Peyer's patch (tissue), 4 donors: ENCODE results near the gene AHCYL2. TPM values are rescaled to one million over a fixed set of nuclear protein-coding genes. Genes with fewer than 3 reads are reported as not detected.

ENCODE experiments used
- DNase-seq, 3 donors: peaks; one replicate each; pipeline ENCODE4 v3.0.0-alpha.2; 2017 to 2019
- H3K27ac ChIP-seq, 4 donors: fragments of 200-600 bp; sonication (generic); one replicate each; pipeline ENCODE4 v1.5.1; 2016 to 2019
- H3K27me3 ChIP-seq, 2 donors: fragments of 200-600 bp; sonication (generic); one replicate each; pipeline ENCODE4 v1.5.1; 2019
- H3K36me3 ChIP-seq, 3 donors: fragments of 200-600 bp; sonication (generic); one replicate each; pipeline ENCODE4 v1.5.1; 2016 to 2019
- H3K4me1 ChIP-seq, 4 donors: fragments of 200-600 bp; sonication (generic); one replicate each; pipeline ENCODE4 v1.5.1; 2016 to 2019
- H3K4me3 ChIP-seq, 4 donors: fragments of 200-600 bp; sonication (generic); 1 replicate in 3 of 4; 2 replicates in 1 of 4; pipeline ENCODE4 v1.5.1; 2016 to 2019; ENCODE audit warnings: mild to moderate bottlenecking in 1 of 4
- H3K9me3 ChIP-seq, 4 donors: fragments of 200-600 bp; sonication (generic); one replicate each; pipeline ENCODE4 v1.5.1; 2016 to 2019; ENCODE audit warnings: mild to moderate bottlenecking in 1 of 4
- POLR2A ChIP-seq, 2 donors: fragments of 450-650 bp; IDR thresholded peaks; one replicate each; pipeline ENCODE4 v1.5.1; 2017; ENCODE audit warnings: antibody characterized with exemption in 2 of 2, mild to moderate bottlenecking in 2 of 2, moderate library complexity in 2 of 2
- total RNA-seq, 4 donors: library from RNA; depleted of rRNA; stranded (reverse); fragments of >200 nt; gene quantifications; one replicate each; pipeline ENCODE4 v1.1.0, GENCODE V29; 2016
- TF ChIP-seq, protein P1 (sequence below), 6 experiments: fragments of 450-650 bp in 4 of 6; fragments of 200-600 bp in 2 of 6; sonication (generic) in 1 of 6; IDR thresholded peaks; one replicate each; pipeline ENCODE4 v1.5.1; 2017 to 2019; ENCODE audit warnings: antibody characterized with exemption in 6 of 6, mild to moderate bottlenecking in 3 of 6, moderate library complexity in 1 of 6

AHCYL2 gene
- total RNA-seq, 4 donors from 2014 or later, result 37.1 to 186 (median 60.0) TPM

DNA sequence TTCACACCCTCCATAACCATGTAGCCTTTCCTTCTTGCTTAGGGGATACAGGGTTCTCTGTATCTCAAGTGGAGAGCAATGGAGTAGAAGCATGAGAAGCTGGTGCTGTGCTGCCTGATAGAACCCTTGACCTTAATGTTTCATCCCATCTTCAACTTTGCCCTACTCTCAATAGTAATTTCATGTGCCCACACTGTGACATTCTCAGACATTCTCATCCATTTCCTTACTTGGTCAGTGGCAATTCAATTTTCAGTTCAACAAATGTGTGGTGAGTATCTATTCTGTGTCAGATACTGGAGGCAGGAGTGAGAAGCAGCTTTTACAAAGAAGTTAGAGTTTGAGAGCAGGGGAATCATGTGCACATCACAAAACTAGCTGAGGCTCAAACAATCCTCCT, 225.5 kb downstream of the AHCYL2 start:
- Histone ChIP-seq H3K9me3 (no peaks in the 10 kb centered on the region), H3K27me3 (no peaks in the 10 kb centered on the region), H3K36me3 (no peaks in the 10 kb centered on the region), H3K27ac (no peak overlapping the region), H3K4me1 (no peaks in the 10 kb centered on the region), H3K4me3 (no peak overlapping the region)
- no peak for TF ChIP-seq POLR2A (IDR thresholded peaks at IDR 0.05)
- TF ChIP-seq, protein P1, sequence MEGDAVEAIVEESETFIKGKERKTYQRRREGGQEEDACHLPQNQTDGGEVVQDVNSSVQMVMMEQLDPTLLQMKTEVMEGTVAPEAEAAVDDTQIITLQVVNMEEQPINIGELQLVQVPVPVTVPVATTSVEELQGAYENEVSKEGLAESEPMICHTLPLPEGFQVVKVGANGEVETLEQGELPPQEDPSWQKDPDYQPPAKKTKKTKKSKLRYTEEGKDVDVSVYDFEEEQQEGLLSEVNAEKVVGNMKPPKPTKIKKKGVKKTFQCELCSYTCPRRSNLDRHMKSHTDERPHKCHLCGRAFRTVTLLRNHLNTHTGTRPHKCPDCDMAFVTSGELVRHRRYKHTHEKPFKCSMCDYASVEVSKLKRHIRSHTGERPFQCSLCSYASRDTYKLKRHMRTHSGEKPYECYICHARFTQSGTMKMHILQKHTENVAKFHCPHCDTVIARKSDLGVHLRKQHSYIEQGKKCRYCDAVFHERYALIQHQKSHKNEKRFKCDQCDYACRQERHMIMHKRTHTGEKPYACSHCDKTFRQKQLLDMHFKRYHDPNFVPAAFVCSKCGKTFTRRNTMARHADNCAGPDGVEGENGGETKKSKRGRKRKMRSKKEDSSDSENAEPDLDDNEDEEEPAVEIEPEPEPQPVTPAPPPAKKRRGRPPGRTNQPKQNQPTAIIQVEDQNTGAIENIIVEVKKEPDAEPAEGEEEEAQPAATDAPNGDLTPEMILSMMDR (IDR thresholded peaks at IDR 0.05), result no peak
- no peak for DNase-seq

DNA sequence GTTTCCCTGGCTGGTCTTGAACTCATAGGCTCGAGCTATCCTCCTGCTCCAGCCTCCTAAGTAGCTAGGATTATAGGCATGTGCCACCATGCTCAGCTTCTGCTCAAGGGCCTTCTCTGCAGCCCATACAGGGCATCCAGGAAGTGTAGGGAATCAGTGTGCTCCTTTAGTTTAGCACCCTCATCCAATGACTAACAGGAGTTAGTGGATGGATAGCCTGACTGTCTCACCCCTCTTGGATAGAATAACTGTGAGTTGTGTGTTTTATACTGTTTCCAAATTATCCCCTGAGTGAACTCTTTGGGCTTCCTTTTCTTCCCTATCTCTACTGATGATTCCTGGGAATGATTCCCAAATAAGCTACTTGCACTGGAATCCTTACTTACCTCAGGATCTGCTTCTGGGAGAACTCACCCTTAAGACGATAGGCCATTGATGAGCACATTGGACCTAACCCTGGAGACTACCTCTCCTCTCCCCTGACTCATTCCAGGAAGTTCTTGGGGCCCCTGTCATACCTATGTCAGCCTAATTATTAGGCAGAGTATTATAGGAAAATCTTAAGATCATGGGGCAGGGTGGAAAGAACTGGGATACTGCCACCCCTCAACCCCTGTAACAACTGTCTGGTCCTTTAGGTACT, 227.9 kb downstream of the AHCYL2 start:
- TF ChIP-seq POLR2A (IDR thresholded peaks at IDR 0.05), result no peak
- TF ChIP-seq, protein P1 (IDR thresholded peaks at IDR 0.05), result no peak
- Histone ChIP-seq H3K4me3 (no peak overlapping the region), H3K27me3 (no peaks in the 10 kb centered on the region), H3K9me3 (no peaks in the 10 kb centered on the region), H3K4me1 (no peaks in the 10 kb centered on the region), H3K27ac (no peak overlapping the region), H3K36me3 (no peaks in the 10 kb centered on the region)
- no peak for DNase-seq

DNA sequence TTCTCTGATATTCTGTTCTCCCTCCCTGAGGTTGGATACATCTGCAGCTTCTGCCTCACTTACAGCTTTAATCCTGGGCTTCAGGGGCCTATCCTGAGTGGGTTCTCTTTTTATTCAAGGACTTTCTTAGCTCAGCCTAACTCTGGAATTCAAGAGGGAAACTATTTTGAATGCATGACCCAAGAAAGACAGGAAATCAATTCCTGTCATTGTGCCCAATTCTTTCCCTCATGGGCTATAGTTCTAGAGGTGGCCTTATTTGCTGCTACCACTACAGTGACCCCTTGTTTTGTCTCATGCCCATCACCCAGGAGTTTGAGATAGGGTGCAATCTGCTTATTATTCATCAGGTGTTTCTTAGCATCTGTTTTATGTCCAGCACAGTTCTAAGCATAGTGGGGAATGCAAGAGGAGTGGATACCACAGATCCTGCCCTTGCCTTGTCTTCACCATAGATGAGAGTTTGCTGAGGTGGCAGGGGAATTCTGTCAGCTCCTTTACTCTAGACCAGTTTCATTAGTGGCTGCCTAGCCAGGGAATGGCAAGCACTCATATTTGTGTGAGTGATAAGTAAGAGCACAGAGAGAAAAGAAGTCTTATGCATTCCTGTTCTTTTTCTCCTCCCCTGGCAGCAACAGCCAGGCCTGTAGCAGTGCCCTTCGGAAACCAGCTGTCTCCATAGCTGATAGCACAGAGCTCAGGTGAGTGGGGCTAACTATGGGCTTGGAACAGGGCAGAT, 228.8 kb downstream of the AHCYL2 start:
- Histone ChIP-seq H3K9me3 (no peaks in the 10 kb centered on the region), H3K27ac (no peak overlapping the region), H3K4me1 (no peaks in the 10 kb centered on the region), H3K36me3 (no peaks in the 10 kb centered on the region), H3K4me3 (no peak overlapping the region), H3K27me3 (no peaks in the 10 kb centered on the region)
- DNase-seq, result no peak
- TF ChIP-seq POLR2A (IDR thresholded peaks at IDR 0.05), result no peak
- TF ChIP-seq, protein P1 (IDR thresholded peaks at IDR 0.05), result no peak

DNA sequence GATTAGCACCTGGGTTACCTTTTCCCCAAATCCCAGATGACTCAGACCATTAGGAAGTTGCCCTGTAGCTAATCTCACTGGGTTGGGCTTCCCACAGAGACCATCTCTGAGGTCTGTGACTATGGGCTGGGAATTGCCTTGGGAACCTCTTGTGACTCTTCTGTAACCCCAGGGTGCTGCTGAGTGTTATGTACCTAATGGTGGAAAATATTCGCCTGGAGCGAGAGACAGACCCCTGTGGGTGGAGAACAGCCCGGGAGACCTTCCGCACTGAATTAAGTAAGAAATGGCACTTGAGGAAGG, 229.4 kb downstream of the AHCYL2 start:
- Histone ChIP-seq H3K4me1 (no peaks in the 10 kb centered on the region), H3K36me3 (no peaks in the 10 kb centered on the region), H3K27me3 (no peaks in the 10 kb centered on the region), H3K27ac (no peak overlapping the region), H3K4me3 (no peak overlapping the region), H3K9me3 (no peaks in the 10 kb centered on the region)
- no peak for DNase-seq
- TF ChIP-seq, protein P1 (IDR thresholded peaks at IDR 0.05), result no peak
- no peak for TF ChIP-seq POLR2A (IDR thresholded peaks at IDR 0.05)

DNA sequence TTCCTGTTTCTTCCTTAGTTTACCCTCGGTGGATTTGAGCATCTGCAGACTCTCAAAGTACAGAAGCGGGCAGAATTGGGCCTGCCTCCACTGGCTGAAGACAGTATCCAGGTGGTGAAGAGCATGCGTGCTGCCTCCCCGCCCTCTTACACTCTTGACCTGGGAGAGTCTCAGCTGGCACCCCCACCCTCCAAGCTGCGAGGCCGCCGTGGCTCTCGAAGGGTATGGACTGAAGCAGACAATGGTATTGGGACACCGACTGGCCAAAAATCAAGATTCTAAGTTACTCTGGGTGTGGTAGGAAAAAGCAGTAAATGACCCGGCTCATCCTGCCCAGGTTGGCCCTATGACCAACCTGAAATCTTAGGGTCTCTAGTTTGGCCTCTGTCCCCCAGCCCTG, 231.6 kb downstream of the AHCYL2 start:
- Histone ChIP-seq H3K4me3 (no peak overlapping the region), H3K27ac (no peak overlapping the region), H3K9me3 (no peaks in the 10 kb centered on the region), H3K27me3 (no peaks in the 10 kb centered on the region), H3K36me3 (no peaks in the 10 kb centered on the region), H3K4me1 (no peaks in the 10 kb centered on the region)
- no peak for TF ChIP-seq POLR2A (IDR thresholded peaks at IDR 0.05)
- TF ChIP-seq, protein P1 (IDR thresholded peaks at IDR 0.05), result no peak
- no peak for DNase-seq
